H1 (cell line): Measurements from ENCODE around the gene MIGA1. TPM values are rescaled to one million over a fixed set of nuclear protein-coding genes. Genes with fewer than 3 reads are reported as not detected.

Experiments used
- CTCF ChIA-PET: fragments of 300-600 bp; sonication (Branson Sonifier 250); formaldehyde crosslinking; loops from one replicate; lab custom pipeline; 2021; ENCODE audit not compliant: partially characterized antibody; lab: Charles Lee
- POLR2A ChIA-PET: fragments of 300-600 bp; sonication (Branson Sonifier 250); formaldehyde crosslinking; loops from one replicate; lab custom pipeline; 2021; ENCODE audit warnings: inconsistent platforms; ENCODE audit not compliant: partially characterized antibody; lab: Charles Lee
- DNase-seq, 2 experiments: peaks; one replicate each; pipeline versions ENCODE4 v3.0.0 to v3.0.0-alpha.2; 2010 to 2022; ENCODE audit warnings: low spot score in 2 of 2, low read depth in 1 of 2, mixed read lengths in 1 of 2
- FAIRE-seq: peaks from 2 replicates; lab custom pipeline; 2011; peaks lifted over from hg19 to GRCh38; lab: Jason Lieb, UNC
- H2AFZ ChIP-seq: 2 replicates; pipeline ENCODE4 v1.8.1; 2012; ENCODE audit warnings: low read length, inconsistent platforms
- H2AK5ac ChIP-seq: 2 replicates; pipeline ENCODE4 v1.6.1; 2013; ENCODE audit warnings: low read depth, low read length
- H2BK120ac ChIP-seq: replicated peaks from 2 replicates; pipeline ENCODE3; 2013; ENCODE audit warnings: low read depth, low read length, inconsistent platforms
- H2BK12ac ChIP-seq: 2 replicates; pipeline ENCODE4 v1.6.1; 2013; ENCODE audit warnings: low read depth, low read length
- H2BK15ac ChIP-seq: 2 replicates; pipeline ENCODE4 v1.6.1; 2013; ENCODE audit warnings: low read length
- H2BK20ac ChIP-seq: 2 replicates; pipeline ENCODE4 v1.6.1; 2013; ENCODE audit warnings: low read length
- H2BK5ac ChIP-seq: 2 replicates; pipeline ENCODE4 v1.6.1; 2013; ENCODE audit warnings: low read depth, low read length
- H3K14ac ChIP-seq: 2 replicates; pipeline ENCODE4 v1.6.1; 2013; ENCODE audit warnings: inconsistent platforms; ENCODE audit not compliant: insufficient read length
- H3K18ac ChIP-seq: 2 replicates; pipeline ENCODE4 v1.6.1; 2013; ENCODE audit warnings: low read length; ENCODE audit errors: extremely low read depth
- H3K23ac ChIP-seq: 2 replicates; pipeline ENCODE4 v1.6.1; 2013; ENCODE audit warnings: inconsistent platforms; ENCODE audit not compliant: insufficient read length
- H3K23me2 ChIP-seq: 2 replicates; pipeline ENCODE4 v1.6.1; 2013; ENCODE audit warnings: low read depth, low read length
- H3K27ac ChIP-seq: 2 replicates; pipeline ENCODE4 v1.6.1; 2011; ENCODE audit warnings: low read depth, low read length, inconsistent platforms
- H3K27me3 ChIP-seq, 4 experiments: replicated peaks in 1 of 4; 1 replicate in 1 of 4; 2 replicates in 3 of 4; pipeline versions ENCODE4 v1.6.1 to v1.8.1; 2011 to 2013; ENCODE audit warnings: low read length in 3 of 4, mild to moderate bottlenecking in 3 of 4, inconsistent platforms in 2 of 4, mixed read lengths in 2 of 4, moderate library complexity in 1 of 4; ENCODE audit not compliant: control insufficient read depth in 3 of 4, insufficient read depth in 3 of 4; ENCODE audit errors: extremely low read depth in 1 of 4
- H3K36me3 ChIP-seq, 4 experiments: 2 replicates each; pipeline versions ENCODE4 v1.6.1 to v1.8.1; 2011 to 2013; ENCODE audit warnings: mild to moderate bottlenecking in 4 of 4, low read length in 3 of 4, moderate library complexity in 2 of 4, control low read depth in 1 of 4, inconsistent platforms in 1 of 4; ENCODE audit not compliant: insufficient read depth in 4 of 4, control insufficient read depth in 2 of 4
- H3K4ac ChIP-seq: replicated peaks from 2 replicates; pipeline ENCODE3; 2013; ENCODE audit warnings: low read length, low read depth, mixed read lengths, inconsistent platforms; ENCODE audit not compliant: insufficient read length
- H3K4me1 ChIP-seq, 4 experiments: replicated peaks in 1 of 4; 1 replicate in 1 of 4; 2 replicates in 3 of 4; pipeline versions ENCODE4 v1.6.1 to v1.8.1; 2011 to 2013; ENCODE audit warnings: low read length in 3 of 4, inconsistent platforms in 2 of 4, mixed read lengths in 1 of 4; ENCODE audit not compliant: insufficient read depth in 4 of 4, control insufficient read depth in 3 of 4
- H3K4me2 ChIP-seq, 2 experiments: 2 replicates each; pipeline versions ENCODE4 v1.6.1 to v1.8.1; 2011 to 2013; ENCODE audit warnings: low read depth in 2 of 2, low read length in 2 of 2, control low read depth in 1 of 2, inconsistent platforms in 1 of 2, mild to moderate bottlenecking in 1 of 2; ENCODE audit not compliant: insufficient read depth in 1 of 2
- H3K4me3 ChIP-seq, 4 experiments: fragments of 200-600, 300-600 bp in 1 of 4; sonication (generic), shearing (Covaris generic), sonication (Bioruptor Twin) in 1 of 4; 2 replicates each; pipeline versions ENCODE4 v1.5.1 to v1.8.1; 2011 to 2016; ENCODE audit warnings: low read length in 4 of 4, low read depth in 3 of 4, control low read depth in 2 of 4, inconsistent platforms in 2 of 4, mild to moderate bottlenecking in 2 of 4, mixed read lengths in 1 of 4, moderate library complexity in 1 of 4; ENCODE audit not compliant: insufficient read depth in 2 of 4; ENCODE audit errors: extremely low read depth in 1 of 4
- H3K56ac ChIP-seq: replicated peaks from 2 replicates; pipeline ENCODE3; 2013; ENCODE audit warnings: low read depth, mild to moderate bottlenecking, mixed read lengths, low read length, inconsistent platforms; ENCODE audit not compliant: insufficient read length
- H3K79me1 ChIP-seq: 2 replicates; pipeline ENCODE4 v1.6.1; 2013; ENCODE audit warnings: low read depth, low read length, control low read depth
- H3K79me2 ChIP-seq, 2 experiments: 2 replicates each; pipeline versions ENCODE4 v1.6.1 to v1.8.1; 2012 to 2013; ENCODE audit warnings: low read length in 2 of 2, mild to moderate bottlenecking in 2 of 2, inconsistent platforms in 1 of 2; ENCODE audit not compliant: insufficient read depth in 2 of 2, control insufficient read depth in 1 of 2
- H3K9ac ChIP-seq, 4 experiments: replicated peaks in 1 of 4; 1 replicate in 1 of 4; 2 replicates in 3 of 4; pipeline versions ENCODE4 v1.6.1 to v1.8.1; 2011 to 2013; ENCODE audit warnings: low read depth in 3 of 4, low read length in 3 of 4, control low read depth in 2 of 4, mild to moderate bottlenecking in 2 of 4, moderate library complexity in 2 of 4, inconsistent platforms in 1 of 4; ENCODE audit errors: extremely low read depth in 1 of 4
- H3K9me3 ChIP-seq, 2 experiments: 2 replicates each; pipeline versions ENCODE4 v1.6.1 to v1.8.1; 2012 to 2013; ENCODE audit warnings: mild to moderate bottlenecking in 2 of 2, moderate library complexity in 2 of 2, control low read depth in 1 of 2, inconsistent platforms in 1 of 2, low read depth in 1 of 2, low read length in 1 of 2, mixed read lengths in 1 of 2; ENCODE audit not compliant: insufficient read depth in 2 of 2
- H4K20me1 ChIP-seq, 2 experiments: replicated peaks in 1 of 2; 2 replicates each; pipeline versions ENCODE3 to v1.8.1; 2011 to 2013; ENCODE audit warnings: inconsistent platforms in 2 of 2, low read length in 2 of 2, mild to moderate bottlenecking in 1 of 2; ENCODE audit not compliant: insufficient read depth in 2 of 2, control insufficient read depth in 1 of 2
- H4K5ac ChIP-seq: 2 replicates; pipeline ENCODE4 v1.6.1; 2013; ENCODE audit warnings: low read length, low read depth, mixed read lengths, inconsistent platforms; ENCODE audit not compliant: insufficient read length
- H4K8ac ChIP-seq: 2 replicates; pipeline ENCODE4 v1.8.0; 2013; ENCODE audit warnings: mild to moderate bottlenecking, moderate library complexity, low read length, inconsistent platforms; ENCODE audit not compliant: insufficient read depth; ENCODE audit errors: extremely low read depth
- H4K91ac ChIP-seq: replicated peaks from 2 replicates; pipeline ENCODE3; 2013; ENCODE audit warnings: low read length, mixed read lengths, inconsistent platforms; ENCODE audit not compliant: insufficient read length
- BACH1 ChIP-seq: IDR thresholded peaks from 2 replicates; pipeline ENCODE4 v1.6.1; 2012; ENCODE audit warnings: low read length, improper control_type of control experiment
- HDAC2 ChIP-seq, 2 experiments: fragments of 300-600 bp in 1 of 2; sonication (generic) in 1 of 2; IDR thresholded peaks; 2 replicates each; pipeline ENCODE4 v1.6.1; 2011 to 2012; ENCODE audit warnings: low read depth in 2 of 2, low read length in 2 of 2, mild to moderate bottlenecking in 2 of 2, moderate library complexity in 2 of 2, borderline replicate concordance in 1 of 2, inconsistent platforms in 1 of 2
- RAD21 ChIP-seq, 2 experiments: IDR thresholded peaks in 1 of 2; conservative IDR thresholded peaks in 1 of 2; 2 replicates each; pipeline ENCODE4 v1.6.1; 2011; ENCODE audit warnings: low read depth in 2 of 2, low read length in 2 of 2, improper control_type of control experiment in 1 of 2, inconsistent platforms in 1 of 2, mild to moderate bottlenecking in 1 of 2, moderate library complexity in 1 of 2
- TAF7 ChIP-seq: optimal IDR thresholded peaks from 2 replicates; pipeline ENCODE3; 2011; ENCODE audit warnings: low read depth, mild to moderate bottlenecking, inconsistent platforms, low read length, moderate library complexity, borderline replicate concordance
- TCF12 ChIP-seq: IDR thresholded peaks from 2 replicates; pipeline ENCODE4 v1.6.1; 2011; ENCODE audit warnings: low read depth, mild to moderate bottlenecking, low read length
- WGBS, 2 experiments: shearing (Covaris generic) in 1 of 2; methylation state at CpG; one replicate each; pipeline versions ENCODE4 v1.1.6 to v1.1.7; 2013 to 2015; ENCODE audit warnings: low lambda C conversion rate in 2 of 2, mixed read lengths in 2 of 2, inconsistent platforms in 1 of 2, low coverage in 1 of 2, missing lambda C conversion rate in 1 of 2; ENCODE audit not compliant: insufficient replicate concordance in 2 of 2, insufficient coverage in 1 of 2, insufficient read length in 1 of 2; ENCODE audit errors: extremely low coverage in 1 of 2, missing lambda C conversion rate in 1 of 2; 5-methylcytosine and 5-hydroxymethylcytosine counted together
- polyA plus RNA-seq, 7 experiments: library from polyadenylated mRNA; depleted of rRNA in 3 of 7; stranded (reverse) in 5 of 7; unstranded in 2 of 7; fragments of >200 nt in 5 of 7; fragments of 200-250 nt in 2 of 7; gene quantifications; 1 replicate in 5 of 7; 2 replicates in 1 of 7; 4 replicates in 1 of 7; pipeline versions ENCODE4 v1.2.1 to v1.2.3, GENCODE V29; 2011 to 2013; ENCODE audit warnings: missing spikeins in 2 of 7, mixed read lengths in 2 of 7
- total RNA-seq: library from RNA; stranded (reverse); fragmentation: NEBNext Ultra II Directional; extraction: Animal tissue kit (Norgen Biotek cat#: 25700); gene quantifications from 2 replicates; pipeline ENCODE4 v1.2.1, GENCODE V29; 2021
- TF ChIP-seq, protein P1 (sequence below): IDR thresholded peaks from 2 replicates; pipeline ENCODE4 v1.6.1; 2012; ENCODE audit warnings: low read length, inconsistent platforms

MIGA1 gene
- total and polyA plus RNA-seq, 2 of the 8 experiments (the other 6 are each of a cell fraction or from before 2014, with no cell fraction given) = 0.95 to 7.0 TPM

DNA sequence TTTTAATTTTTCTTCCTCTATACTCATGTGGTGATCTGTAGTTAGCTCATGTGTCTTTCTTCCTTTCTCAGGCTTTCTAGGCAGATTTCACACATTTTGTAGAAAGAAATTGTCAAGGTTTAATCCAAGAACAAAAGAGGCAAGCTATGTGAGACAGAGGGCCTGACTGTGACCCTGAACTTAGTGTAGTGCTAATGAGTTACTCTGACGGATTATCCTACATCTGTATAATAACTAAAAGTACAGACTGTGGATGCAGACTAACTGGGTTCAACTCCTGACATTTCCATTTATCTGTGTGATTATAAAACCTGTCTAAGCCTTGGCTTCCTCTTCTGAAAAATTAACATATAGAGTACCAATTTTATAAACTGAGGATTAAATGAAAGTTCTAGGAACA, 40.7 kb downstream of the MIGA1 start:
- Histone ChIP-seq H2BK20ac (no peak overlapping the region), H3K27me3 (peaks cover 0 to 1% (median 0%) of the 10 kb centered on the region in 4 experiments; a peak in 1 of 7 replicates), H2AK5ac (no peak overlapping the region), H3K36me3 (peaks cover 0 to 3% (median 0%) of the 10 kb centered on the region in 4 experiments; a peak in 1 of 8 replicates), H3K23ac (no peak overlapping the region), H3K9ac (no peak overlapping the region), H4K20me1 (no peaks in the 10 kb centered on the region), H3K9me3 (no peaks in the 10 kb centered on the region), H3K79me2 (no peaks in the 10 kb centered on the region), H3K18ac (no peak overlapping the region), H2BK120ac (no peak overlapping the region), H2AFZ (no peak overlapping the region), H3K4me1 (no peaks in the 10 kb centered on the region), H3K4ac (no peak overlapping the region), H3K23me2 (no peaks in the 10 kb centered on the region), H3K56ac (no peak overlapping the region), H4K8ac (no peak overlapping the region), H4K91ac (no peak overlapping the region), H2BK15ac (no peak overlapping the region), H3K79me1 (no peaks in the 10 kb centered on the region), H3K14ac (no peak overlapping the region), H3K27ac (no peak overlapping the region), H4K5ac (no peak overlapping the region), H3K4me3 (no peak overlapping the region), H3K4me2 (no peak overlapping the region), H2BK12ac (no peak overlapping the region), H2BK5ac (no peak overlapping the region)
- 84% methylated on average over 1 of the region's 1 CpG; no CpG with 5 or more reads in 1 of the 2 experiments for WGBS, 2 experiments
- CTCF ChIA-PET = interaction anchor here (0.6 to 1.8 kb wide), 4 partner anchors 9 to 438 kb away, joined by 3 to 6 read pairs (median 5); no protein-coding TSS in a partner anchor
- no peak for FAIRE-seq
- no peak for DNase-seq
- POLR2A ChIA-PET = no interaction called here
- TF ChIP-seq HDAC2 (IDR thresholded peaks at IDR 0.05; ENCODE audit: borderline replicate concordance in 1 of 2, low read depth in 2 of 2, low read length in 2 of 2) = no peak
- TF ChIP-seq BACH1 = no peak
- TF ChIP-seq, protein P1, sequence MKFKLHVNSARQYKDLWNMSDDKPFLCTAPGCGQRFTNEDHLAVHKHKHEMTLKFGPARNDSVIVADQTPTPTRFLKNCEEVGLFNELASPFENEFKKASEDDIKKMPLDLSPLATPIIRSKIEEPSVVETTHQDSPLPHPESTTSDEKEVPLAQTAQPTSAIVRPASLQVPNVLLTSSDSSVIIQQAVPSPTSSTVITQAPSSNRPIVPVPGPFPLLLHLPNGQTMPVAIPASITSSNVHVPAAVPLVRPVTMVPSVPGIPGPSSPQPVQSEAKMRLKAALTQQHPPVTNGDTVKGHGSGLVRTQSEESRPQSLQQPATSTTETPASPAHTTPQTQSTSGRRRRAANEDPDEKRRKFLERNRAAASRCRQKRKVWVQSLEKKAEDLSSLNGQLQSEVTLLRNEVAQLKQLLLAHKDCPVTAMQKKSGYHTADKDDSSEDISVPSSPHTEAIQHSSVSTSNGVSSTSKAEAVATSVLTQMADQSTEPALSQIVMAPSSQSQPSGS = no peak
- TF ChIP-seq RAD21 (IDR thresholded peaks at IDR 0.05 in 1 of 2, conservative IDR thresholded peaks at IDR 0.05 in 1 of 2; ENCODE audit: low read depth in 2 of 2, low read length in 2 of 2) = no peak
- no peak for TF ChIP-seq TCF12
- no peak for TF ChIP-seq TAF7
